Gastrocnemius medialis (tissue), 4 donors: Measurements from ENCODE around the gene PAPOLA.

Source experiments
- POLR2A ChIP-seq, 2 donors: fragments of 450-650 bp; IDR thresholded peaks; one replicate each; pipeline ENCODE4 v1.6.1; 2017; ENCODE audit warnings: antibody characterized with exemption in 2 of 2, mild to moderate bottlenecking in 2 of 2, moderate library complexity in 2 of 2
- TF ChIP-seq, protein P1 (sequence below), 5 experiments: fragments of 450-650 bp in 3 of 5; fragments of 200-600 bp in 2 of 5; sonication (generic) in 2 of 5; IDR thresholded peaks in 4 of 5; conservative IDR thresholded peaks in 1 of 5; 1 replicate in 4 of 5; 2 replicates in 1 of 5; pipeline ENCODE4 v1.5.1; 2016 to 2019; ENCODE audit warnings: antibody characterized with exemption in 5 of 5, mild to moderate bottlenecking in 3 of 5, moderate library complexity in 3 of 5

DNA sequence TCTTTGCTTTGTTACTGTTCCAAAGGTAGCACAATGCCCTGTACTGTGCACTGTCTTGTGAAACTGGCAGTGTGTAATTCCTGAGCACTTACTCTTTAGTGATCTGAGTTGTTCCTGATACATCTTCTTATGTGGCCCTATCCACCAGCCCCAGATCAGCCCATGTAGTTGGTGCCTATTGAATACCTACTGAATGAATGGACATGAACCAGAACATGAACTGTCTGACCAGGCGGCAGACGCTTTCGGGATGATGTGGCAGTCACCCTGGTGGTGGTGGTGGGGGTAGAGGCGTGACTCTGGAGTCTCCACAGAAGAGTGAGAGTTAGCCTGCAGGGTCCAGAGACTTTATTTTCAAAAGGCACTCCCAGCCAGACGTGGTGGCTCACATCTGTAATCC lies 46.6 kb upstream of the PAPOLA start:
- TF ChIP-seq, protein P1, sequence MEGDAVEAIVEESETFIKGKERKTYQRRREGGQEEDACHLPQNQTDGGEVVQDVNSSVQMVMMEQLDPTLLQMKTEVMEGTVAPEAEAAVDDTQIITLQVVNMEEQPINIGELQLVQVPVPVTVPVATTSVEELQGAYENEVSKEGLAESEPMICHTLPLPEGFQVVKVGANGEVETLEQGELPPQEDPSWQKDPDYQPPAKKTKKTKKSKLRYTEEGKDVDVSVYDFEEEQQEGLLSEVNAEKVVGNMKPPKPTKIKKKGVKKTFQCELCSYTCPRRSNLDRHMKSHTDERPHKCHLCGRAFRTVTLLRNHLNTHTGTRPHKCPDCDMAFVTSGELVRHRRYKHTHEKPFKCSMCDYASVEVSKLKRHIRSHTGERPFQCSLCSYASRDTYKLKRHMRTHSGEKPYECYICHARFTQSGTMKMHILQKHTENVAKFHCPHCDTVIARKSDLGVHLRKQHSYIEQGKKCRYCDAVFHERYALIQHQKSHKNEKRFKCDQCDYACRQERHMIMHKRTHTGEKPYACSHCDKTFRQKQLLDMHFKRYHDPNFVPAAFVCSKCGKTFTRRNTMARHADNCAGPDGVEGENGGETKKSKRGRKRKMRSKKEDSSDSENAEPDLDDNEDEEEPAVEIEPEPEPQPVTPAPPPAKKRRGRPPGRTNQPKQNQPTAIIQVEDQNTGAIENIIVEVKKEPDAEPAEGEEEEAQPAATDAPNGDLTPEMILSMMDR (IDR thresholded peaks at IDR 0.05 in 4 of 5, conservative IDR thresholded peaks at IDR 0.05 in 1 of 5), result no peak
- TF ChIP-seq POLR2A (IDR thresholded peaks at IDR 0.05), result no peak
